HEK293T (cell line): ENCODE measurements around the gene PTDSS2.

ENCODE experiments used
- ELF4 ChIP-seq: fragments of 450-650 bp; IDR thresholded peaks from 2 replicates; pipeline ENCODE4 v1.6.1; 2017; ENCODE audit warnings: antibody characterized with exemption
- FOXA1 ChIP-seq: fragments of 450-650 bp; IDR thresholded peaks from 2 replicates; pipeline ENCODE4 v1.6.1; 2016; ENCODE audit warnings: mild to moderate bottlenecking
- FOXM1 ChIP-seq: fragments of 450-650 bp; IDR thresholded peaks from 2 replicates; pipeline ENCODE4 v1.6.1; 2017; ENCODE audit warnings: mild to moderate bottlenecking, borderline replicate concordance
- HDGF ChIP-seq: fragments of 450-650 bp; IDR thresholded peaks from 2 replicates; pipeline ENCODE4 v1.6.1; 2017; ENCODE audit warnings: antibody characterized with exemption, borderline replicate concordance
- NFRKB ChIP-seq: fragments of 450-650 bp; IDR thresholded peaks from 2 replicates; pipeline ENCODE4 v1.6.1; 2016; ENCODE audit warnings: mild to moderate bottlenecking, moderate library complexity
- SP1 ChIP-seq: fragments of 450-650 bp; IDR thresholded peaks from 2 replicates; pipeline ENCODE4 v1.6.1; 2017
- TARDBP ChIP-seq: fragments of 450-650 bp; IDR thresholded peaks from 2 replicates; pipeline ENCODE4 v1.6.1; 2016
- ZNF384 ChIP-seq: fragments of 450-650 bp; IDR thresholded peaks from 2 replicates; pipeline ENCODE4 v1.6.1; 2016

- no peak for TF ChIP-seq FOXA1
- TF ChIP-seq SP1: no peak
- no peak for TF ChIP-seq TARDBP
- no peak for TF ChIP-seq HDGF
- no peak for TF ChIP-seq FOXM1
- no peak for TF ChIP-seq ZNF384
- no peak for TF ChIP-seq NFRKB
- no peak for TF ChIP-seq ELF4
Measured at GRCh38 chr11:432501-433100, 17.5 kb upstream of the PTDSS2 start.
